Stomach (tissue), 4 donors: ENCODE measurements around the gene FAM131A.

ENCODE experiments used
- POLR2A ChIP-seq, 4 donors: fragments of 450-650 bp; IDR thresholded peaks; one replicate each; pipeline ENCODE4 v1.6.1; 2016; ENCODE audit warnings: antibody characterized with exemption in 4 of 4, control low read depth in 2 of 4, mild to moderate bottlenecking in 1 of 4, moderate library complexity in 1 of 4
- TF ChIP-seq, protein P1 (sequence below), 7 experiments: fragments of 450-650 bp in 4 of 7; fragments of 200-600 bp in 3 of 7; sonication (generic) in 3 of 7; IDR thresholded peaks; one replicate each; pipeline ENCODE4 v1.5.1; 2016 to 2019; ENCODE audit warnings: antibody characterized with exemption in 7 of 7, control low read depth in 2 of 7, mild to moderate bottlenecking in 1 of 7

DNA sequence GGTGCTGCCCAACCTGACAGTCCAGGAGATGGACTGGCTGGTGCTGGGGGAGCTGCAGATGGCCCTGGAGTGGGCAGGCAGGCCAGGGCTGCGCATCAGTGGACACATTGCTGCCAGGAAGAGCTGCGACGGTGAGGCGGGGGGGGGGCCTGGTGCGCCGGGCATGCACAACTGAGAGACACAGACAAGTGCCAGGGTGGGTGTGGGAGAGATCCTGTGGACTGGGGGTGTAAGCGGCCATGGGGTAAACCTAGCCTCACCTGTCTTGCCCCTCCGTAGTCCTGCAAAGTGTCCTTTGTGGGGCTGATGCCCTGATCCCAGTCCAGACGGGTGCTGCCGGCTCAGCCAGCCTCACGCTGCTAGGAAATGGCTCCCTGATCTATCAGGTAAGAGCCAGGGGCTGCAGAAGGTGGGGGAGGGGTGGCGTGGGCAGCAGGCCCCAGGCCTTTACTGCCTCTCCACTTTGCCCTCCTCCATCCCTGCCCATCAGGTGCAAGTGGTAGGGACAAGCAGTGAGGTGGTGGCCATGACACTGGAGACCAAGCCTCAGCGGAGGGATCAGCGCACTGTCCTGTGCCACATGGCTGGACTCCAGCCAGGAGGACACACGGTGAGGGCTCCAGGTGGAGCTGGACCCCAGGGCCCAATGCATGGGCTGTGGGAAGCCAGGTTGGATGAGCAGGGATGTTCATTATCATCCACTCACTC lies 45.8 kb downstream of the FAM131A start:
- TF ChIP-seq POLR2A (IDR thresholded peaks at IDR 0.05): no peak
- TF ChIP-seq, protein P1, sequence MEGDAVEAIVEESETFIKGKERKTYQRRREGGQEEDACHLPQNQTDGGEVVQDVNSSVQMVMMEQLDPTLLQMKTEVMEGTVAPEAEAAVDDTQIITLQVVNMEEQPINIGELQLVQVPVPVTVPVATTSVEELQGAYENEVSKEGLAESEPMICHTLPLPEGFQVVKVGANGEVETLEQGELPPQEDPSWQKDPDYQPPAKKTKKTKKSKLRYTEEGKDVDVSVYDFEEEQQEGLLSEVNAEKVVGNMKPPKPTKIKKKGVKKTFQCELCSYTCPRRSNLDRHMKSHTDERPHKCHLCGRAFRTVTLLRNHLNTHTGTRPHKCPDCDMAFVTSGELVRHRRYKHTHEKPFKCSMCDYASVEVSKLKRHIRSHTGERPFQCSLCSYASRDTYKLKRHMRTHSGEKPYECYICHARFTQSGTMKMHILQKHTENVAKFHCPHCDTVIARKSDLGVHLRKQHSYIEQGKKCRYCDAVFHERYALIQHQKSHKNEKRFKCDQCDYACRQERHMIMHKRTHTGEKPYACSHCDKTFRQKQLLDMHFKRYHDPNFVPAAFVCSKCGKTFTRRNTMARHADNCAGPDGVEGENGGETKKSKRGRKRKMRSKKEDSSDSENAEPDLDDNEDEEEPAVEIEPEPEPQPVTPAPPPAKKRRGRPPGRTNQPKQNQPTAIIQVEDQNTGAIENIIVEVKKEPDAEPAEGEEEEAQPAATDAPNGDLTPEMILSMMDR (IDR thresholded peaks at IDR 0.05): no peak
